Activated T-cell treated with anti-CD3 and anti-CD28 coated beads for 48 hours (primary cell): ENCODE measurements around the gene CASQ1.

Experiments used
- DNase-seq: peaks from one replicate; pipeline ENCODE4 v3.0.0-alpha.2; 2020; ENCODE audit warnings: low read depth

CASQ1 gene

GRCh38 chr1:160205242-160206035, 15.1 kb downstream of the CASQ1 start, which contains the start of gene PEA15:
TSS of gene PEA15 (plus strand) at chr1:160205384. CDS start at chr1:160211545, 6,161 bp downstream.
- DNase-seq = peak; percentile 73

DNA sequence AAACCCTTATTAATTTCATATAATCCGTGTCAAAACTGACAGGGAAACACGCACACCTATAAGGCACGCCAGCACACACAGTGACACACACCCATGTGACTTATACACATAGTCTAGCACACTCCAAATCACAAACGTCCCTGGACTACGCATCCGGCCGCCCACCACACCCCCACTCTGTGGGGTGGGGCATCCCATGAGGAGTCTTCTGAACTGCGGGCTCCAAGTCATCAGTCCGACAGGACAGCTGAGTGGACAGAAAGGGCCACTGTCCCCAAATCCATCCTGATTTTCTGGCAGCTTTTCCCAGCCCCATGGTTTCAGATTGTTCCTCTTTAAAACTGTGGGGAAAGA, 15.6 kb downstream of the CASQ1 start:
- peak; percentile 50 for DNase-seq

DNA sequence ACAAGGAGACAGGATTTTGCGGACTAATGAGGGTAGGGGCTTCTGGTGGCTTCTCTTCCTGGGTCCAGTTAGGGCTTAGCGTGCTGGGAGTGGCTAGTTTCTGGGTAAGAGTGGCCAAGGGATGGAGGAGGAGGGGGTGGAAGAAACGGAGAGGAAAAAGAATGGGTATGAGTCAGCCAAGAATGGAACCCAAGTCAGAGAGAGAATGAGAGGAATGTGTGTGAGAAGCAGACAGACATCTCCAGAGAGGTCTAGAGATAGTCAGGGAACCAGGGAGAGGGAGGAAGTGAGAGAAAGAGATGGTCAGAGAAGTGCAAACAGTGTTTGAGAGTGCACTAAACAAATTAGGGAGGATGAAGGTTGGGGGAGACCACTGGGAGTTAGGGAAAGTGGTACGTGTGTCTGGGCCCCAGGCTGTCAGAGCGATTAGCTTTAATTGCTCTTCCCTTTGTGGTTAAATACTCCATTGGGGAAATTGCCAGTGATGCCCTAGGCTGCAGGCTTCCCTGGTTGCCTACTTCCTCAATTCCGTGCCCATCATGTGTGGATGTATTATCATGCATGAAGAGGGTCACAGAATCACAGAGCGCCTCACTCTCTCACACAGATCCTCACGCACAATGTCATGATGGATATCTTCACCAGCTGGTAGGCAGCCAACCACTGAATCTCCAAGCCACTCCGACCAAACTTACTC, 16.2 kb downstream of the CASQ1 start:
- DNase-seq = no peak

GRCh38 chr1:160207118-160207650, 16.8 kb downstream of the CASQ1 start:
- no peak for DNase-seq

DNA sequence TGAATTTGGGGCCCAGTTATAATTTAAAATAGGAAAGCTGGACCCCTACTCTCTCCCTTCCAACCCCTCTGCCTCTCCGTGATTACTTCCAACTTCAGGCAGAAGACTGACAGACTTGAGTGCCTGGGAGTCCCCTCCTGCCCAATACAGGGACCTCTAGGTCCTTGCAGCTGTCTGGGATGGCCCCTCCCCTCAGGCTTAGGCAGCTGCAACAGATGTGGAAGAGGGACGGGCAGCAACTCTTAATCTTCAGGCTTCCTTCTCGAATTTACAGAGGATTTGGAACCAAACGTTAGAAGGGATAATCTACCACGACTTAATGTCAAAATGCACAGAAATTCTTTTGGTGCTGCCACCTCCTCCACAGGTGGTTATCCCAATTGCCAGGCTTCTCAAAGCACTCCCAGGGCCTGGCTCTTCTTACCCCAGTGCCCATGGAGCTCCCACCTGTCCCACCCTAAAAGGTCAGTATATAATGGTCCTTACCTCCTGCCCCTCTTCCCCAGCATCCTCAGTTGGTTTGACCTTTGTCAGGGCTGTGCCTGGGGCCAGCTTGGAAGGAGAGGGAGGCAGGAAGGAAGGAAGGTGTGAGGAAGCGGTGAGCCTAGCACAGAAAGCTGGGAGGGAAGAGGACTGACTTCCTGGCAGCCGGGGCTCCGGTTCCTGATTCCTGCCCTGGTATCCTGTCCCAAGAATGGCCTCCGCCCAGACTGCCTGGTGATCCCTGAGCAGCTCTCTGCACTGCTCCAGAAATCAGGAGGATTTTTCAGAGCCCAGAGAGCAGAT, 17.6 kb downstream of the CASQ1 start:
- DNase-seq = no peak

- DNase-seq = no peak
Observed at GRCh38 chr1:160208557-160209320, 18.4 kb downstream of the CASQ1 start.

DNA sequence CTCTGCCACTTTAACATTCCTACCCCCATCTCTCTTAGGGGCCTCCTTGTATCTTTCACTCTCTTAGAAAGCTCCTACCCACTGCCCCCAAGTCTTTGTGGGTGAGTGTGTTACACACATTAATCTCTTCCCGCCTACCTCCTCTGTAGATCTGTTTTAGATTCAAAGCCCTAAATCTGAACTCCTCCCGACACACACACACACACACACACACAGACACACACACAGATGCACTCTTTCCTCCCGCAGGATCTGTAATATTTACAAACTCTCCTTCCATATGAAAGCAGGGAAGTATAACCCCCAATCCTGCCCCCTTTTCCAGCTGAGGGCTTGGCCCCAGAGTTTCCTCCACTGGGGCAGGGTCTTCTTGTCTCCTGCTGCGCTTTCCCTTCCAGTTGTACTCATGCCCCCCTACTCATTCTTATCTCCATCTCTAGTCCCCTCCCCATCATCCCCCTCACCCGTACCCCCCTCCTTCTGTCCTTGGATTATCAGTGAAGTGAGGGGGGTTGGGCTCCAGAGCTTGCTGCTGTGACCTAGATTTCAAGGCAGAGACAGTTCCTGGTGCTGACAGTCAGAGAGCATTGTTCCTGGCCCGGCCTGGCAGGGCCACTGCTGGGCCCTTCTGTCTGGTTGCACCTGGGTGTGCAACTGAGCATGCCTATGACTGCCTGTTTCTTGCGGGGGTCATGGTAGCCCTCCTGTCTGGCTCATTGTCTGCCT, 19.1 kb downstream of the CASQ1 start:
- DNase-seq = no peak

GRCh38 chr1:160210561-160210960, 20.2 kb downstream of the CASQ1 start:
- no peak for DNase-seq

GRCh38 chr1:160211046-160211790, 20.8 kb downstream of the CASQ1 start:
- DNase-seq = no peak

GRCh38 chr1:160214481-160215140, 24.2 kb downstream of the CASQ1 start:
- no peak for DNase-seq

- DNase-seq = no peak
Observed at GRCh38 chr1:160216301-160216700, 25.9 kb downstream of the CASQ1 start.

DNA sequence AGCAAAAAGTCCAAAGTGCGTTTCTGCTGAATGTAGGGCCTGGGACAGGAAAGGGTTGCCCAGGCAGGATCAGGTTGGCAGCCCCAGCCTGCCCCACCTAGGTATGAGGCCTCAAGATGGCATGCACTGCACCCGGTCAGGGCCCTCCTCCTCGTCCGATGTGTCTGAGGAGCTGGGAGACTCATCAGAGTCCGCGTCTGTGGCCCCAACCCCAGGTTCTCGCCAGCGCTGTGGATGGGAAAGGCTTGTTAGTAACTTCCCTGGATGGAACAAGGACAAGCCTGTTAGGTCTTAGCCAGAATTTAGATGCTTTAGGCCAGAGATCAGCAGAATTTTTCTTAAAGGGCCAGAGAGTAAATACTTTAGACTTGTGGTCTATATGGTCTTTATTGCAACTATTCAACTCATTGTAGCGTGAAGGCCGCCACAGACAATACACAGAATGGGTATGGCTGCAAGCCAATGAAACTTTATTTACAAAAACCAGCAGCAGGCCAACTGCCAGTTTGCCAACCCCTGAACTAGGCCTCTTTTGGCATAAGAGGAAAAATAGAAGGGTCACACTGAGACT, 27.2 kb downstream of the CASQ1 start:
- DNase-seq = no peak

DNA sequence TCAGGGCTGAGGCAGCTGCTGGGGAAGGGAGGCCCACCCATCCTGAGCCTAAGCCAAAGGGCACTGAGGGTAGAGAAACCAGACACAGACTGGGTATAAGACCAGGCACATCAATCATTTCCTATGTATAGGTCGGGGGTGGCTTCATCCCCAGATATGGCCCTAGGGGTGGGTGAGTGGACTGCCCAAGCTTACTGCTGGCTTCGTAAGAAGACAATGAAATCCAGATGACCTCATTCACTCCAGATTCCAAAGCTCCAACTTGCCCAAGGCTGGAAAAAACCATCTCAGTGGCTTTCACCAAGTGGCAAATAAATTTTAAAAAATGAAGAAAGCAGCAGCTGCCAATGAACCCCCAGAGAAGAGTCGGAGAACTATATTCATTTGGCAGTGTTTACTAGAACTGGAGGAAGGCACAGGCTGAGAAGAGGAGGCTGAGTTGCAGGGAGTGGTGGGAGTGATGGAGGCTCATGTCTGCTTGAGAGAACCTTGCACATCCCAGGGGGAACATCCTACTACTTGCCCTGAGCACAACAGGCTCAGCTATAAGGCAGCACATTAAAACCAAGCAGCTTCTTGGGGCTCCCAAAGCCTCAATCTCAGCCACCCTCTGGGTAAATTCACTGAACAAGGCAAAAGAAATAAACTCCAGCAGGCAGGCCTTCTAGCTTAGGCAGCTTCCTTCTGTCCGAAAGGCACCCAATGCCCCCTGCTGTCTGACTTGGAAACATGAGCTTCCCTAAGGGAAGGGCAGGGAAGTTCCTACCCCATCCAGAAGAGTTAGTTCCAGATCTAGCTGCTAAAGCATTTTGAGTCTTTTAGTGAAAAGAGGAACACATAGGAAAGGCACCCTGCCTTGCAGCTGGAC, 28.9 kb downstream of the CASQ1 start:
- no peak for DNase-seq

GRCh38 chr1:160220301-160220700, 29.9 kb downstream of the CASQ1 start:
- no peak for DNase-seq

DNA sequence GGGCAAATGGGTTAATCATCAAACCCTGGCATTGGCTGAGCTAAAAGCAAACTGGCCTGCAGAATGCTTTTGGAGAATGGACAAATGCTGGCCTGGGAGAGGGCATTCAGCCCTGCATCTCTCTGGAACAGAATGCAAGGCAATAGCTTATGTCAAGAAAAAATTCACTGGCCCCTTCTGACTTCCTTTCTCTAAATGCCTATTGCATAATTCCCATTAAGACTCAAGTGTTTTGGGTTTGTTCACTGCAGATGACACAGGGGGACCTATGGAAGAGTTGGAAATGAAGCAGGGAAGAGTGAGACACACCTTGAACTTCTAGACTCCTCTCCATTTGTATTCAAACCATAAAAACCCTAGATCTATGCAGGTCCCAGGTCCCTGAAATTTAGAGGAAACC, 30.7 kb downstream of the CASQ1 start:
- DNase-seq = no peak

DNA sequence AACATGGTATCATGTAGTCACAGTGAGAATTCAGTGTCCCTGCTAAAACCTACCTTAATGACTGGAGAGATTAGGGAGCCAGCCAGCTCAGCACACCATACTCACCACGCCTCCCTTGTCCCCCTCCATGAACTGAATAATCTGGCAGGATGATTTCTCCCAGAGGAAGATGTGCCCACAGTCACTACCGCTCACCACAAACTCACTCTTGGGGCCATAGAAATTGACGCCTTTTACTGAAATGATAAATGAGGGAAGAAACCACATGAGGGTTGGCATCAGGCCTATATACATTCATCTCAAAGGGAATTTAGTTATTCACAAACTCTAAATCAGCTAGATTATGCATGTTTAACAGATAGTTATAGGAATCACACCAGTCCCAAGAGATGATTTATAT, 32.2 kb downstream of the CASQ1 start:
- DNase-seq = no peak

DNA sequence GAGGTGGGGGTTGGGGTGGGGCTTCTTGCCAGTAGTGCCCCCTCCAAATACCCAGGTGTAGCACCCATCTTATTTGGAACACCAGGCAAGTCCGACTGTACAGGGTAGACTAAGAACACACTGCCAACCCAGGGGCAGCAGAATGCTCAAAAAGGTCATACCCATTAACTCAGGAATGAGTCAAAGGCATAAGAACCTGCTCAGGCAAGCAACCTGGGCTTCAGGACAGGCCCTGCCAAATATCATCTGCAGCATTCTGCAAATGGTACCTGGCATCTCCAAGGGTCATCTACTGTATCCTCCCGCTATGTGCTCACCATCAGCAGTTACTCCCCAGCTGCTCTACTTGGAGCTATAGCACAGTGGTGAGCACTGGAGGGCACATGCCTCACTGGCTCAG, 34.2 kb downstream of the CASQ1 start:
- DNase-seq = no peak

DNA sequence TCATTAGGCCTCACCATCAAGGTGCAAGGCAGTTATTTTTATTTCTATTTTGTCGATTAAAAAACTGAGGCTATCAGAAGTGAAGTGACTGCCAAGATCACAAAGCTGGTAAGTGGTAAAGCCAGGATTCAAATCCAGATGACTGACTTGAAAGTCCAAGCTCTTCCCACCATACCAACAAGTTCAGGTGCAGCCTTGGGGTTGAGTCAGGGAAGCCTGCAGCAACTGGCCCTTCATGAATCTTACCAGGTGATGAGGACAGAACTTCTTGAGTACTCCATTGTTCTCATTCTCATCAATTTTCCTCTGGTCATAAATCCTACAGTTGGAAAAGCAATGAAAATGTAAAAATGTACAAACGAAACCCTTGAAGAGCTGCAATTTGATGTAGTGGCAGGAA, 35.0 kb downstream of the CASQ1 start:
- no peak for DNase-seq
